GM10266 (cell line): ENCODE results near the gene CREB3L2.

Experiments
- DNase-seq: peaks from one replicate; pipeline ENCODE4 v3.0.0; 2012; ENCODE audit errors: extremely low spot score
- CTCF ChIP-seq: IDR thresholded peaks from 2 replicates; pipeline ENCODE4 v1.5.1; 2012; ENCODE audit warnings: mild to moderate bottlenecking, low read depth; ENCODE audit not compliant: control insufficient read depth, insufficient read depth; ENCODE audit errors: missing control alignments

Gene CREB3L2

GRCh38 chr7:137956183-137956582 is 45.7 kb downstream of the CREB3L2 start:
- no peak for DNase-seq
- TF ChIP-seq CTCF, result no peak

GRCh38 chr7:137954614-137955013 is 47.3 kb downstream of the CREB3L2 start:
- no peak for DNase-seq
- TF ChIP-seq CTCF, result no peak

- TF ChIP-seq CTCF, result no peak
- DNase-seq, result no peak
Observed at GRCh38 chr7:137953665-137954470, 48.0 kb downstream of the CREB3L2 start.

GRCh38 chr7:137953043-137953664 is 48.7 kb downstream of the CREB3L2 start:
- DNase-seq, result no peak

GRCh38 chr7:137952426-137952805 is 49.5 kb downstream of the CREB3L2 start:
- DNase-seq, result no peak
- TF ChIP-seq CTCF, result no peak

More at GRCh38 chr7:137953043-137953664, 48.7 kb downstream of the CREB3L2 start:
- no peak for TF ChIP-seq CTCF

- no peak for TF ChIP-seq CTCF
- no peak for DNase-seq
Observed at GRCh38 chr7:137951700-137952425, 50.0 kb downstream of the CREB3L2 start.
